ENCODE measurements around the gene PGAP2. TPM values are rescaled to one million over a fixed set of nuclear protein-coding genes. Genes with fewer than 3 reads are reported as not detected.
A peak's percentile ranks its signal among the peaks of the same experiment; 100 is the strongest.

The PGAP2 gene
- total RNA-seq, 1 experiment from 2014 or later = 30.5 TPM

DNA sequence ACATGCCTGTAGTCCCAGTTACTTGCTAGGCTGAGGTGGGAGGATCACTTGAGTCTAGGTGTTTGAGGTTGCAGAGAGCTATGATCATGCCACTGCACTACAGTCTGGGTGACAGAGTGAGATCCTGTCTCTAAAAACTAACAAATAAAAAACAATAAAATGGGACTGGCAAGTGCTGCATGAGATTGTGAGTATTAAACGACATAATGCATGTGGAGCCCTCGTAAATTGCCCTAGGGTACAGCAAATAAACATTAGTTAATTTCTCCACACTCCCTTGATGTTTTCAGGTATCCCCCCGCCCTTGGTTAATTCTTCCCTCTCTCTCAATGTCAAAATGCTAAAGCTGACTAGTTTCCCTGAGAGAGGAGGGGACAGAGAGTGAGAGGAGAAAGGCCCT, 37.3 kb downstream of the PGAP2 start:
- Histone ChIP-seq H3K9me2 (ENCODE audit: insufficient read depth) (no peaks in the 10 kb centered on the region), H3K27me3 (ENCODE audit: insufficient read depth, low read length) (0 out of 2 replicates have a peak, but pooled peaks cover 3% of the 10 kb centered on the region), H3K9me3 (ENCODE audit: control insufficient read depth in 1 of 2, insufficient read depth in 1 of 2, low read depth in 1 of 2, low read length in 2 of 2) (no peaks in the 10 kb centered on the region), H2AFZ (ENCODE audit: low read depth, low read length, poor library complexity, severe bottlenecking) (no peak overlapping the region), H4K20me1 (ENCODE audit: insufficient read depth) (no peaks in the 10 kb centered on the region), H3K4me3 (replicated peaks in 1 of 2; ENCODE audit: low read depth in 1 of 2, low read length in 2 of 2) (no peak overlapping the region), H3K36me3 (ENCODE audit: control insufficient read depth in 1 of 2, insufficient read depth in 2 of 2, low read length in 2 of 2) (no peaks in the 10 kb centered on the region), H3K4me1 (ENCODE audit: control insufficient read depth in 1 of 2, insufficient read depth in 2 of 2, low read length in 2 of 2) (peaks cover 6 to 25% of the 10 kb centered on the region in 2 experiments; a peak in 3 of 4 replicates), H3K27ac (ENCODE audit: low read depth, low read length) (no peak overlapping the region), H3K9ac (ENCODE audit: low read length) (no peak overlapping the region), H3K4me2 (ENCODE audit: low read length) (peak overlapping the region; percentile 26), H3K79me2 (ENCODE audit: insufficient read depth, low read length) (no peaks in the 10 kb centered on the region)
- ChIA-PET RAD21 (ENCODE audit: low non-redundant PET in 1 of 2, low total read pairs in 2 of 2, uncharacterized antibody in 2 of 2, unreplicated experiment in 2 of 2) (no interaction called here), POLR2A (no interaction called here), CTCF (interaction anchor here (2.0 to 4.0 kb wide), 2 partner anchors 9 to 228 kb away, joined by 5 to 28 read pairs; partner anchors contain the start of gene STIM1)
- no peak for TF ChIP-seq EGR1 (IDR thresholded peaks at IDR 0.05; ENCODE audit: low read depth)
- no peak for TF ChIP-seq ZNF274 (IDR thresholded peaks at IDR 0.05; ENCODE audit: low read depth, low read length)
- no peak for TF ChIP-seq SP1 (IDR thresholded peaks at IDR 0.05; ENCODE audit: low read depth)
- TF ChIP-seq POLR2AphosphoS5 (IDR thresholded peaks at IDR 0.05; ENCODE audit: low read depth, low read length) = no peak
- TF ChIP-seq YY1 (IDR thresholded peaks at IDR 0.05; ENCODE audit: extremely low read depth, insufficient replicate concordance, low read depth, low read length) = no peak
- TF ChIP-seq RAD21 (IDR thresholded peaks at IDR 0.05; ENCODE audit: low read depth) = no peak
- no peak for TF ChIP-seq CBX3 (IDR thresholded peaks at IDR 0.05; ENCODE audit: low read depth)
- TF ChIP-seq JUND (IDR thresholded peaks at IDR 0.05) = no peak
- TF ChIP-seq, protein P1, sequence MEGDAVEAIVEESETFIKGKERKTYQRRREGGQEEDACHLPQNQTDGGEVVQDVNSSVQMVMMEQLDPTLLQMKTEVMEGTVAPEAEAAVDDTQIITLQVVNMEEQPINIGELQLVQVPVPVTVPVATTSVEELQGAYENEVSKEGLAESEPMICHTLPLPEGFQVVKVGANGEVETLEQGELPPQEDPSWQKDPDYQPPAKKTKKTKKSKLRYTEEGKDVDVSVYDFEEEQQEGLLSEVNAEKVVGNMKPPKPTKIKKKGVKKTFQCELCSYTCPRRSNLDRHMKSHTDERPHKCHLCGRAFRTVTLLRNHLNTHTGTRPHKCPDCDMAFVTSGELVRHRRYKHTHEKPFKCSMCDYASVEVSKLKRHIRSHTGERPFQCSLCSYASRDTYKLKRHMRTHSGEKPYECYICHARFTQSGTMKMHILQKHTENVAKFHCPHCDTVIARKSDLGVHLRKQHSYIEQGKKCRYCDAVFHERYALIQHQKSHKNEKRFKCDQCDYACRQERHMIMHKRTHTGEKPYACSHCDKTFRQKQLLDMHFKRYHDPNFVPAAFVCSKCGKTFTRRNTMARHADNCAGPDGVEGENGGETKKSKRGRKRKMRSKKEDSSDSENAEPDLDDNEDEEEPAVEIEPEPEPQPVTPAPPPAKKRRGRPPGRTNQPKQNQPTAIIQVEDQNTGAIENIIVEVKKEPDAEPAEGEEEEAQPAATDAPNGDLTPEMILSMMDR (IDR thresholded peaks at IDR 0.05 in 2 of 3, conservative IDR thresholded peaks at IDR 0.05 in 1 of 3; ENCODE audit: borderline replicate concordance in 1 of 3, insufficient read depth in 1 of 3, low read depth in 2 of 3, low read length in 2 of 3) = no peak
- TF ChIP-seq EZH2 (IDR thresholded peaks at IDR 0.05) = no peak
- TF ChIP-seq TCF7L2 (IDR thresholded peaks at IDR 0.05; ENCODE audit: borderline replicate concordance, extremely low read depth, insufficient read depth, insufficient read length) = no peak
- TF ChIP-seq, protein P2, sequence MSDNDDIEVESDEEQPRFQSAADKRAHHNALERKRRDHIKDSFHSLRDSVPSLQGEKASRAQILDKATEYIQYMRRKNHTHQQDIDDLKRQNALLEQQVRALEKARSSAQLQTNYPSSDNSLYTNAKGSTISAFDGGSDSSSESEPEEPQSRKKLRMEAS (IDR thresholded peaks at IDR 0.05) = no peak
- TF ChIP-seq, protein P3, sequence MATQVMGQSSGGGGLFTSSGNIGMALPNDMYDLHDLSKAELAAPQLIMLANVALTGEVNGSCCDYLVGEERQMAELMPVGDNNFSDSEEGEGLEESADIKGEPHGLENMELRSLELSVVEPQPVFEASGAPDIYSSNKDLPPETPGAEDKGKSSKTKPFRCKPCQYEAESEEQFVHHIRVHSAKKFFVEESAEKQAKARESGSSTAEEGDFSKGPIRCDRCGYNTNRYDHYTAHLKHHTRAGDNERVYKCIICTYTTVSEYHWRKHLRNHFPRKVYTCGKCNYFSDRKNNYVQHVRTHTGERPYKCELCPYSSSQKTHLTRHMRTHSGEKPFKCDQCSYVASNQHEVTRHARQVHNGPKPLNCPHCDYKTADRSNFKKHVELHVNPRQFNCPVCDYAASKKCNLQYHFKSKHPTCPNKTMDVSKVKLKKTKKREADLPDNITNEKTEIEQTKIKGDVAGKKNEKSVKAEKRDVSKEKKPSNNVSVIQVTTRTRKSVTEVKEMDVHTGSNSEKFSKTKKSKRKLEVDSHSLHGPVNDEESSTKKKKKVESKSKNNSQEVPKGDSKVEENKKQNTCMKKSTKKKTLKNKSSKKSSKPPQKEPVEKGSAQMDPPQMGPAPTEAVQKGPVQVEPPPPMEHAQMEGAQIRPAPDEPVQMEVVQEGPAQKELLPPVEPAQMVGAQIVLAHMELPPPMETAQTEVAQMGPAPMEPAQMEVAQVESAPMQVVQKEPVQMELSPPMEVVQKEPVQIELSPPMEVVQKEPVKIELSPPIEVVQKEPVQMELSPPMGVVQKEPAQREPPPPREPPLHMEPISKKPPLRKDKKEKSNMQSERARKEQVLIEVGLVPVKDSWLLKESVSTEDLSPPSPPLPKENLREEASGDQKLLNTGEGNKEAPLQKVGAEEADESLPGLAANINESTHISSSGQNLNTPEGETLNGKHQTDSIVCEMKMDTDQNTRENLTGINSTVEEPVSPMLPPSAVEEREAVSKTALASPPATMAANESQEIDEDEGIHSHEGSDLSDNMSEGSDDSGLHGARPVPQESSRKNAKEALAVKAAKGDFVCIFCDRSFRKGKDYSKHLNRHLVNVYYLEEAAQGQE (IDR thresholded peaks at IDR 0.05; ENCODE audit: low read depth) = no peak
- TF ChIP-seq, protein P4, sequence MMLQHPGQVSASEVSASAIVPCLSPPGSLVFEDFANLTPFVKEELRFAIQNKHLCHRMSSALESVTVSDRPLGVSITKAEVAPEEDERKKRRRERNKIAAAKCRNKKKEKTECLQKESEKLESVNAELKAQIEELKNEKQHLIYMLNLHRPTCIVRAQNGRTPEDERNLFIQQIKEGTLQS (IDR thresholded peaks at IDR 0.05) = no peak
- TF ChIP-seq SIN3A (IDR thresholded peaks at IDR 0.05; ENCODE audit: low read depth) = no peak
- no peak for DNase-seq (ENCODE audit: low read depth, low spot score)
- intact Hi-C loops (cut with micrococcal nuclease) = no loop called here
- no peak for ATAC-seq
- no TSS peak for BruUV-seq (replicated peaks)

Data from HCT116 (cell line).